Thyroid gland (tissue), 4 donors: ENCODE measurements around the gene ADAMTS17.

Source experiments
- POLR2A ChIP-seq, 2 donors: fragments of 450-650 bp; IDR thresholded peaks; one replicate each; pipeline ENCODE4 v1.6.1; 2017; ENCODE audit warnings: antibody characterized with exemption in 2 of 2, mild to moderate bottlenecking in 2 of 2, moderate library complexity in 1 of 2
- TF ChIP-seq, protein P1 (sequence below), 6 experiments: fragments of 200-600 bp in 3 of 6; fragments of 450-650 bp in 3 of 6; sonication (generic) in 3 of 6; IDR thresholded peaks; one replicate each; pipeline ENCODE4 v1.5.1; 2016 to 2019; ENCODE audit warnings: antibody characterized with exemption in 6 of 6, mild to moderate bottlenecking in 2 of 6, inconsistent platforms in 1 of 6, moderate library complexity in 1 of 6

DNA sequence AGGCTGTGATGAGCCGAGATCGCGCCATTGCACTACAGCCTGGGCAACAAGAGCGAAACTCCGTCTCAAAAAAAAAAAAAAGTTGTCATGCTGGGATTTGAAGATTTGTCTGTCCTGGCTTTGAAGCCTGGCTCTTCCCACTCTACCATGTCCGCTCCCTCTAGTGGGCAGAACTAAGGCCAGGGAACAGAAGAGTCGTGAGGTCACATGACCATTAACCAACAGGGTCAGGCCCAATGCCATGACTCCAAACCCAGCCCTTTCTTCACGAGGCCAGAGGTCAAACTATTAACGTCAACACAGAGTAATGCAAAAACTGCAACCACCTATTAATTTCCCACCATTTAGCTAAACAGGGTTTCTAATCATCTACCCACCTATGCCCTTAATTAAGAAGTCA lies 212.1 kb downstream of the ADAMTS17 start:
- TF ChIP-seq, protein P1, sequence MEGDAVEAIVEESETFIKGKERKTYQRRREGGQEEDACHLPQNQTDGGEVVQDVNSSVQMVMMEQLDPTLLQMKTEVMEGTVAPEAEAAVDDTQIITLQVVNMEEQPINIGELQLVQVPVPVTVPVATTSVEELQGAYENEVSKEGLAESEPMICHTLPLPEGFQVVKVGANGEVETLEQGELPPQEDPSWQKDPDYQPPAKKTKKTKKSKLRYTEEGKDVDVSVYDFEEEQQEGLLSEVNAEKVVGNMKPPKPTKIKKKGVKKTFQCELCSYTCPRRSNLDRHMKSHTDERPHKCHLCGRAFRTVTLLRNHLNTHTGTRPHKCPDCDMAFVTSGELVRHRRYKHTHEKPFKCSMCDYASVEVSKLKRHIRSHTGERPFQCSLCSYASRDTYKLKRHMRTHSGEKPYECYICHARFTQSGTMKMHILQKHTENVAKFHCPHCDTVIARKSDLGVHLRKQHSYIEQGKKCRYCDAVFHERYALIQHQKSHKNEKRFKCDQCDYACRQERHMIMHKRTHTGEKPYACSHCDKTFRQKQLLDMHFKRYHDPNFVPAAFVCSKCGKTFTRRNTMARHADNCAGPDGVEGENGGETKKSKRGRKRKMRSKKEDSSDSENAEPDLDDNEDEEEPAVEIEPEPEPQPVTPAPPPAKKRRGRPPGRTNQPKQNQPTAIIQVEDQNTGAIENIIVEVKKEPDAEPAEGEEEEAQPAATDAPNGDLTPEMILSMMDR (IDR thresholded peaks at IDR 0.05): no peak
- TF ChIP-seq POLR2A (IDR thresholded peaks at IDR 0.05): no peak
